IMR-90 (cell line): Measurements from ENCODE around the gene PAPLN. TPM values are rescaled to one million over a fixed set of nuclear protein-coding genes. Genes with fewer than 3 reads are reported as not detected.

Experiments used
- ATAC-seq: fragments of 200-7000 bp; cut with Tn5 transposase; 2 replicates; pipeline ENCODE4 v1.9.1; 2020; ENCODE audit warnings: low read depth, mild to moderate bottlenecking, moderate library complexity
- BruUV-seq: library from RNA; stranded (reverse); fragments of 400-500 nt; replicated peaks from 2 replicates; lab custom pipeline; 2021; lab: Mats Ljungman, UMichigan
- CTCF ChIA-PET: fragments of 300-600 bp; formaldehyde crosslinking; extraction: SDS; loops from one replicate; lab custom pipeline; 2021; ENCODE audit warnings: antibody characterized with exemption; lab: Yijun Ruan, JAX
- POLR2A ChIA-PET: fragments of 300-600 bp; sonication (Branson Sonifier 250); formaldehyde crosslinking; loops from one replicate; lab custom pipeline; 2022; ENCODE audit warnings: antibody characterized with exemption; ENCODE audit not compliant: unreplicated experiment; lab: Charles Lee
- DNase-seq: peaks from one replicate; pipeline ENCODE4 v3.0.0; 2013
- H2AFZ ChIP-seq: replicated peaks from 2 replicates; pipeline ENCODE3; 2013; ENCODE audit warnings: low read length, mild to moderate bottlenecking; ENCODE audit not compliant: poor library complexity
- H2AK5ac ChIP-seq: 2 replicates; pipeline ENCODE4 v1.6.1; 2013; ENCODE audit warnings: low read depth, low read length, inconsistent platforms
- H2AK9ac ChIP-seq: replicated peaks from 2 replicates; pipeline ENCODE3; 2013; ENCODE audit warnings: mild to moderate bottlenecking, low read depth, low read length, moderate library complexity; ENCODE audit not compliant: poor library complexity
- H2BK120ac ChIP-seq: 2 replicates; pipeline ENCODE4 v1.6.1; 2013; ENCODE audit warnings: low read depth, low read length, inconsistent platforms
- H2BK15ac ChIP-seq: 3 replicates; pipeline ENCODE4 v1.6.1; 2013; ENCODE audit warnings: low read depth, low read length, inconsistent platforms
- H2BK20ac ChIP-seq: 2 replicates; pipeline ENCODE4 v1.6.1; 2013; ENCODE audit warnings: low read depth, mild to moderate bottlenecking, inconsistent platforms, low read length, moderate library complexity
- H2BK5ac ChIP-seq: 2 replicates; pipeline ENCODE4 v1.6.1; 2013; ENCODE audit warnings: mild to moderate bottlenecking, low read depth, low read length, inconsistent platforms; ENCODE audit not compliant: poor library complexity, severe bottlenecking
- H3K14ac ChIP-seq: replicated peaks from 2 replicates; pipeline ENCODE4 v1.6.1; 2013; ENCODE audit warnings: low read depth, low read length, inconsistent platforms
- H3K18ac ChIP-seq: 2 replicates; pipeline ENCODE4 v1.6.1; 2013; ENCODE audit warnings: low read depth, low read length, control low read depth
- H3K23ac ChIP-seq: 2 replicates; pipeline ENCODE4 v1.6.1; 2013; ENCODE audit warnings: low read depth, low read length, inconsistent platforms
- H3K27ac ChIP-seq: 2 replicates; pipeline ENCODE4 v1.5.1; 2013; ENCODE audit warnings: mild to moderate bottlenecking, control low read depth, low read length; ENCODE audit not compliant: insufficient read depth
- H3K27me3 ChIP-seq: 2 replicates; pipeline ENCODE4 v1.6.1; 2013; ENCODE audit warnings: low read length; ENCODE audit not compliant: control insufficient read depth, insufficient read depth
- H3K36me3 ChIP-seq: 2 replicates; pipeline ENCODE4 v1.6.1; 2013; ENCODE audit warnings: low read length, mixed read lengths; ENCODE audit not compliant: control insufficient read depth, insufficient read depth
- H3K4ac ChIP-seq: 2 replicates; pipeline ENCODE4 v1.6.1; 2013; ENCODE audit warnings: low read depth, low read length, inconsistent platforms
- H3K4me1 ChIP-seq: 2 replicates; pipeline ENCODE4 v1.6.1; 2013; ENCODE audit warnings: low read length, mixed read lengths; ENCODE audit not compliant: control insufficient read depth, insufficient read depth
- H3K4me2 ChIP-seq: 2 replicates; pipeline ENCODE4 v1.6.1; 2013; ENCODE audit warnings: low read depth, mild to moderate bottlenecking, control low read depth, low read length, moderate library complexity
- H3K4me3 ChIP-seq: 2 replicates; pipeline ENCODE4 v1.5.1; 2013; ENCODE audit warnings: low read depth, mild to moderate bottlenecking, control low read depth, low read length, moderate library complexity; ENCODE audit not compliant: insufficient read depth
- H3K56ac ChIP-seq: 2 replicates; pipeline ENCODE4 v1.6.1; 2013; ENCODE audit warnings: low read length, inconsistent platforms; ENCODE audit not compliant: insufficient read depth; ENCODE audit errors: extremely low read depth
- H3K79me1 ChIP-seq, 2 experiments: 2 replicates each; pipeline ENCODE4 v1.6.1; 2013; ENCODE audit warnings: low read length in 2 of 2, inconsistent platforms in 1 of 2, low read depth in 1 of 2
- H3K9ac ChIP-seq: 2 replicates; pipeline ENCODE4 v1.6.1; 2013; ENCODE audit warnings: low read depth, low read length, control low read depth
- H3K9me1 ChIP-seq: 2 replicates; pipeline ENCODE4 v1.6.1; 2013; ENCODE audit warnings: low read length, inconsistent platforms; ENCODE audit not compliant: insufficient read depth
- H3K9me3 ChIP-seq: 2 replicates; pipeline ENCODE4 v1.6.1; 2013; ENCODE audit warnings: low read length; ENCODE audit not compliant: control insufficient read depth, insufficient read depth
- H4K20me1 ChIP-seq: 2 replicates; pipeline ENCODE4 v1.6.1; 2013; ENCODE audit warnings: low read length, inconsistent platforms; ENCODE audit not compliant: insufficient read depth
- H4K5ac ChIP-seq: 2 replicates; pipeline ENCODE4 v1.6.1; 2013; ENCODE audit warnings: mild to moderate bottlenecking, low read depth, low read length, control low read depth
- H4K8ac ChIP-seq, 2 experiments: 2 replicates each; pipeline ENCODE4 v1.6.1; 2013; ENCODE audit warnings: low read depth in 2 of 2, low read length in 2 of 2, control low read depth in 1 of 2, inconsistent platforms in 1 of 2
- H4K91ac ChIP-seq: 2 replicates; pipeline ENCODE4 v1.6.1; 2013; ENCODE audit warnings: low read depth, low read length, inconsistent platforms; ENCODE audit not compliant: insufficient read depth
- BHLHE40 ChIP-seq: fragments of 150-350 bp; IDR thresholded peaks from 2 replicates; pipeline ENCODE4 v1.6.1; 2016; ENCODE audit warnings: mild to moderate bottlenecking, low read depth, low read length
- CEBPB ChIP-seq: IDR thresholded peaks from 2 replicates; pipeline ENCODE4 v1.6.1; 2012; ENCODE audit warnings: low read depth, low read length, improper control_type of control experiment
- CHD1 ChIP-seq: IDR thresholded peaks from 2 replicates; pipeline ENCODE4 v1.6.1; 2012; ENCODE audit warnings: low read depth, low read length, improper control_type of control experiment
- CTCF ChIP-seq: conservative IDR thresholded peaks from 2 replicates; pipeline ENCODE4 v1.5.1; 2012; ENCODE audit warnings: mild to moderate bottlenecking, low read depth, low read length, improper control_type of control experiment
- ELK1 ChIP-seq: fragments of 150-350 bp; IDR thresholded peaks from 2 replicates; pipeline ENCODE4 v1.6.1; 2016; ENCODE audit warnings: low read depth, mild to moderate bottlenecking, low read length, moderate library complexity, borderline replicate concordance
- FOS ChIP-seq: fragments of 150-350 bp; IDR thresholded peaks from 2 replicates; pipeline ENCODE4 v1.6.1; 2016; ENCODE audit warnings: low read depth, low read length
- MAFK ChIP-seq: IDR thresholded peaks from 2 replicates; pipeline ENCODE4 v1.6.1; 2012; ENCODE audit warnings: low read depth, low read length, improper control_type of control experiment
- MXI1 ChIP-seq: IDR thresholded peaks from 2 replicates; pipeline ENCODE4 v1.6.1; 2012; ENCODE audit warnings: low read depth, mild to moderate bottlenecking, low read length, moderate library complexity, borderline replicate concordance
- RFX5 ChIP-seq: IDR thresholded peaks from 2 replicates; pipeline ENCODE4 v1.8.0; 2012; ENCODE audit warnings: low read depth, mild to moderate bottlenecking, low read length, moderate library complexity
- USF2 ChIP-seq: fragments of 150-350 bp; IDR thresholded peaks from 2 replicates; pipeline ENCODE4 v1.6.1; 2017; ENCODE audit warnings: mild to moderate bottlenecking, antibody characterized with exemption, low read length, low read depth
- WGBS, 2 experiments: methylation state at CpG; one replicate each; pipeline versions ENCODE4 v1.1.5 to v1.1.7; 2013; ENCODE audit warnings: missing lambda C conversion rate in 2 of 2; ENCODE audit not compliant: insufficient read length in 1 of 2; ENCODE audit errors: extremely low coverage in 2 of 2; 5-methylcytosine and 5-hydroxymethylcytosine counted together
- dilution Hi-C: fragments of 300-500 bp; cut with HindIII; formaldehyde crosslinking; loops from one replicate; pipeline ENCODE4 v1.14.3; 2018; ENCODE audit warnings: low sequenced_read_pairs; ENCODE audit not compliant: unreplicated experiment
- in situ Hi-C: fragments of 300-500 bp; cut with MboI; formaldehyde crosslinking; loops from 3 replicates; pipeline ENCODE4 v1.14.3; 2019; ENCODE audit warnings: low sequenced_read_pairs, inconsistent platforms, mixed read lengths
- intact Hi-C: fragments of 100-400 bp; cut with micrococcal nuclease; formaldehyde crosslinking; loops from 2 replicates; pipeline ENCODE4 v1.10.0; 2022
- polyA plus RNA-seq, 3 experiments: library from polyadenylated mRNA; depleted of rRNA; stranded (reverse); fragments of >200 nt; gene quantifications; 2 replicates each; pipeline ENCODE4 v1.2.3, GENCODE V29; 2012; ENCODE audit warnings: low replicate concordance in 1 of 3
- total RNA-seq: library from RNA; depleted of rRNA; stranded (reverse); fragments of >200 nt; gene quantifications from 2 replicates; pipeline ENCODE4 v1.2.3, GENCODE V29; 2012

The PAPLN gene
- total and polyA plus RNA-seq, 2 of the 4 experiments (the other 2 are of a cell fraction) = 0.36 to 1.2 TPM

GRCh38 chr14:73234586-73235394 lies 2.5 kb upstream of the PAPLN start (continued):
- no peak for TF ChIP-seq RFX5

- no peak overlapping the region for H2AFZ ChIP-seq
- no peak overlapping the region for H2BK5ac ChIP-seq
- H3K4ac ChIP-seq = no peak overlapping the region
- H3K4me3 ChIP-seq = no peak overlapping the region
- no peaks in the 10 kb centered on the region for H3K9me3 ChIP-seq
- H3K9me1 ChIP-seq = peaks cover 8% of the 10 kb centered on the region
- peaks cover 56% of the 10 kb centered on the region for H3K27me3 ChIP-seq
- CTCF ChIA-PET = no interaction called here
- peaks cover 5% of the 10 kb centered on the region; the same call in 1 of the 2 replicates for H4K20me1 ChIP-seq
- dilution Hi-C loops = no loop called here
- ATAC-seq (no peak), DNase-seq (no peak)
- H4K8ac ChIP-seq = no peak overlapping the region
- H3K9ac ChIP-seq = no peak overlapping the region
- 57% methylated on average over 1 of the region's 6 CpGs; no CpG with 5 or more reads in 1 of the 2 experiments for WGBS, 2 experiments
- no peak overlapping the region for H2BK120ac ChIP-seq
- H3K27ac ChIP-seq = no peak overlapping the region
- H4K5ac ChIP-seq = no peak overlapping the region
- no peak overlapping the region for H3K23ac ChIP-seq
- H2BK20ac ChIP-seq = no peak overlapping the region
- H3K4me2 ChIP-seq = no peak overlapping the region; the same call in 1 of the 2 replicates
- H2AK5ac ChIP-seq = no peak overlapping the region
- H3K36me3 ChIP-seq = no peaks in the 10 kb centered on the region
- POLR2A ChIA-PET = no interaction called here
- no peak overlapping the region for H3K14ac ChIP-seq
- H2AK9ac ChIP-seq = no peak overlapping the region
- no peak overlapping the region for H4K91ac ChIP-seq
- H3K79me1 ChIP-seq = 0 out of 4 replicates have a peak, but pooled peaks cover 0 to 4% of the 10 kb centered on the region in 2 experiments
- TF ChIP-seq ELK1 = no peak
- TF ChIP-seq BHLHE40 = no peak
- no peak for TF ChIP-seq CHD1
- no peak for TF ChIP-seq USF2
- no peak for TF ChIP-seq MAFK
- no peak for TF ChIP-seq CEBPB
- TF ChIP-seq CTCF = no peak
- no peak for TF ChIP-seq FOS
- TF ChIP-seq MXI1 = no peak
- intact Hi-C loops = no loop called here
- BruUV-seq = no TSS peak
- peaks cover 25% of the 10 kb centered on the region for H3K4me1 ChIP-seq
- in situ Hi-C loops = no loop called here
- no peak overlapping the region for H3K56ac ChIP-seq
- H3K18ac ChIP-seq = no peak overlapping the region
- no peak overlapping the region for H2BK15ac ChIP-seq
Observed at GRCh38 chr14:73235531-73236155, 1.7 kb upstream of the PAPLN start.
